Stimulated activated CD4-positive, alpha-beta T cell treated with anti-CD3 and anti-CD28 coated beads, Interleukin-15, amount 100 ng/mL, for 24 hours (primary cell): ENCODE measurements around the gene CENPK.
A peak's percentile ranks its signal among the peaks of the same experiment; 100 is the strongest.
"Not testable (repeated sequence)": the region's sequence is repeated elsewhere in the genome, so short reads cannot be mapped to it uniquely, and the experiment has no call there.

Source experiments
- DNase-seq: peaks from one replicate; pipeline ENCODE4 v3.0.0-alpha.2; 2020

Gene CENPK

GRCh38 chr5:65562731-65563701 lies at the start of gene CENPK, which contains the start of gene PPWD1:
Gene CENPK (minus strand): TSS chr5:65563168. CDS start chr5:65554907, 8,261 bp downstream.
Gene PPWD1 (plus strand): TSS chr5:65563296. CDS start chr5:65563311, 15 bp downstream.
- peak; percentile 97 for DNase-seq

GRCh38 chr5:65612298-65612907 lies 49.4 kb upstream of the CENPK start:
- DNase-seq: no peak

- no peak for DNase-seq
These were observed 48.6 kb upstream of the CENPK start for GRCh38 chr5:65611524-65611923.

GRCh38 chr5:65601761-65602160 lies 38.8 kb upstream of the CENPK start:
- DNase-seq: not testable (repeated sequence)

GRCh38 chr5:65588694-65589093 lies 25.7 kb upstream of the CENPK start:
- DNase-seq: no peak

- no peak for DNase-seq
These were observed 14.2 kb upstream of the CENPK start for GRCh38 chr5:65577141-65577540.

GRCh38 chr5:65570598-65571226 lies 7.7 kb upstream of the CENPK start:
- no peak for DNase-seq

GRCh38 chr5:65566505-65566904 lies 3.5 kb upstream of the CENPK start:
- DNase-seq: no peak

GRCh38 chr5:65563777-65564176 lies 809 bp upstream of the CENPK start:
- no peak for DNase-seq

GRCh38 chr5:65556718-65557117 lies 6.2 kb downstream of the CENPK start:
- no peak for DNase-seq

- no peak for DNase-seq
These were observed 6.8 kb downstream of the CENPK start for GRCh38 chr5:65556181-65556580.

GRCh38 chr5:65555287-65555686 lies 7.7 kb downstream of the CENPK start:
- no peak for DNase-seq

GRCh38 chr5:65553941-65554340 lies 9.0 kb downstream of the CENPK start:
- no peak for DNase-seq

- no peak for DNase-seq
These were observed 14.7 kb downstream of the CENPK start for GRCh38 chr5:65548281-65548680.

- DNase-seq: no peak
These were observed 16.8 kb downstream of the CENPK start for GRCh38 chr5:65546141-65546540.

- DNase-seq: no peak
These were observed 18.5 kb downstream of the CENPK start for GRCh38 chr5:65544473-65544872.

GRCh38 chr5:65539827-65540226 lies 23.1 kb downstream of the CENPK start:
- no peak for DNase-seq

- DNase-seq: no peak
These were observed 27.4 kb downstream of the CENPK start for GRCh38 chr5:65535529-65535987.

- no peak for DNase-seq
These were observed 32.1 kb downstream of the CENPK start for GRCh38 chr5:65530904-65531303.

GRCh38 chr5:65525726-65526125 lies 37.2 kb downstream of the CENPK start:
- DNase-seq: no peak

GRCh38 chr5:65512170-65512937 lies 50.6 kb downstream of the CENPK start:
- no peak for DNase-seq

- DNase-seq: no peak
These were observed 54.0 kb downstream of the CENPK start for GRCh38 chr5:65508978-65509377.

GRCh38 chr5:65506961-65507360 lies 56.0 kb downstream of the CENPK start:
- no peak for DNase-seq
